Measurements from ENCODE around the gene PFDN1. TPM values are rescaled to one million over a fixed set of nuclear protein-coding genes. Genes with fewer than 3 reads are reported as not detected.

The PFDN1 gene
- total RNA-seq, 1 donor from 2014 or later: 72.7 TPM

DNA sequence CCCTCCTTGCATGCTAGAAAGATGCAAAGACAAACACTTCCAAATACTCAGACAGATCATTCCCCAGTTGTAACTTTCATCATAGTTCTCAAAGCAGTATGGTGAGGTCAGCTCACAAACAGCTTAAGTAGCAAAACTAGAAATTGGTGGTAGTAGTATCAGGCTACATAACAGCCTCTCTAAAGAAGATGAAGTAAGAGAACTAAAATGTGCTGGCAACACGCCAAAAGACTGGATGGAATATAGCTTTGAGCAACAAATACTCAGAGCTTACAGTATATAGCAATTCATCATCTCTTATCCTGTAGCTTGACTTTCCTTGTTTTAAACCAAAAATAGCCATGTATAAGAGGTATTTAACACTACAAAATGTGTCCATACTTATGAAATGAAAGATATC, 7.5 kb downstream of the PFDN1 start:
- DNase-seq: peak; percentile 94

- no peak for DNase-seq
Observed at GRCh38 chr5:140294753-140295152, 8.1 kb downstream of the PFDN1 start.

DNA sequence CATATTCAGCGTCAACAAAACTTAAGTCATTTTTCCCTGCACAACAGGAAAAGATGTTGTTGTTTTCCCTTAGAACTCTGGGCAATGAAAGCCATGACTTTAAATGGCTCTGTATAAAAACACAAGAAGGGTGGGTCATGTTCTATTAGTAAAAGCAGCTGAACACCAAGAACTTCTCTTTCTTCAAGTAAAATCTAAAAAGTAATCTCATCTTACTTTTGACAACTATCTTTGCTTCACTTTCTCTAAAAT, 9.1 kb downstream of the PFDN1 start:
- no peak for DNase-seq

DNA sequence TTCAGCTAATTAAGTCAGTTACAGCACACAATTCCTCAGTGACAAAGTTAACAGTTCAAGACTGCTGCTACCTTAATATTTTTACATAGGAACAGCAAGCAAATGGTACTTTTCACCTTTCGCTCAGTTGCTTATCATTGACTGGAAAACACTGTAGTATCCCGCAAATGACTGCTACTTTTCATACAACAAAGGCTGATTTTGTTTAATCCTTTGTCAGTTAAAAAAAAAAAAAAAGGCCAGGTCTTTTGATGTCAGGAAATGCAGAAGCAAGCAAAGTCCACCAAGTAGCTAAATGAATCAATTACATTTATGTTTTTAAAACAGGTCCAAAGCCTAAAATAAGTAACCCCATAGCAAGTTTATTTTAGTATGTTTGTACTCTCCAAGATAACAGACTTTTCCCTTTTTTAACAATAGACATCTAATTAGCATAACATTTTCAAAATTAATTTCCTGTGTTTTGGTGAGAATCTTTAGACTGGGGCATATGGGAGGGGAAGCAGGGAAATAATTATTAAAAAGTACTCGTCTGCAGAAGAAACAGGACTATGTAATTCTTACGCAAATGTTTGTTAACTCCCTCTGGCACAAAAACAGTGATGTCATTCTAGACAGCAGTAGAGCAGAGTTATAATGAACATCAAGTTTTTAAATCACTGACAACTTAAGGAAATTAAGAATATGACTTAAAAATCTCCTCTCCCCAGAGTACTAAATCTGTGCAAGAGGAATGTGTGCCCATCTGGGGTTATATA, 9.6 kb downstream of the PFDN1 start:
- peak; percentile 68 for DNase-seq

DNA sequence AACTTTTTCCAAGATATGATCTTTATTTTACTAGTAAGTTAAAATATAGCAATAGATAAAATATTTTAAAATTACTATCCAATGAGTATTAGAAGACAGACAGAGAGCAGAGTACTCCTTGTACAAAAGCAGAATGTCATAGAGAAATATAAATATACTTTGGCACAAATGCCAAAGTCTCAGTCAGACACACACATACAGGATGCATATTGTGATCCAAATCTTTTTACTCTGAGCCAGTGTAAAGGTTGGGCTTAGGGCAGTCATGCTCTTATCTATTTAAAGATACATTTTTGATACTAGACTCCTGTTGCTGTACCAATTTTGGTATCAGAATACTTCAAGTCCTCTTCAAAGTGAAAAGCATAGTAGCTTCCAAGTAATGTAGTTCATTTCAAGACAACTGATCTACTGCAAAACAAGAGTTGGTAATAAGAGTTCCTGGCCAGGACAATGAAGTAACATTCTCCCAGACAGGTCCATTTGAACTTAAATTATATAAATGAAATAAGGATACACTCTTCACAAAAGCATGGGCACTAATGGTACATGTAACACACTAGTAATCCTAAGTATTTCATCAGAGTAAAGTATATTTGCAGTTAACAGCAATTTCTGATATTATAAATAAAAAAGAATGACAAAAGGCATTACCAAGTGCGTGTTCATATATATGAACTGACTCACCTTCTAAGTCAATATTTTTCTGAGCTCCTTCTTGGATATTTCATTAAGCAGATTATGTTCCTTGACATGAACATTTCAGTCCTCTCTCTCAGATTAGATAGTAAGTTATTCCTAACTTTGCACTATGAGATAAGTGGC, 10.5 kb downstream of the PFDN1 start:
- DNase-seq: peak; percentile 66

- DNase-seq: no peak
Observed at GRCh38 chr5:140287801-140288521, 14.9 kb downstream of the PFDN1 start.

DNA sequence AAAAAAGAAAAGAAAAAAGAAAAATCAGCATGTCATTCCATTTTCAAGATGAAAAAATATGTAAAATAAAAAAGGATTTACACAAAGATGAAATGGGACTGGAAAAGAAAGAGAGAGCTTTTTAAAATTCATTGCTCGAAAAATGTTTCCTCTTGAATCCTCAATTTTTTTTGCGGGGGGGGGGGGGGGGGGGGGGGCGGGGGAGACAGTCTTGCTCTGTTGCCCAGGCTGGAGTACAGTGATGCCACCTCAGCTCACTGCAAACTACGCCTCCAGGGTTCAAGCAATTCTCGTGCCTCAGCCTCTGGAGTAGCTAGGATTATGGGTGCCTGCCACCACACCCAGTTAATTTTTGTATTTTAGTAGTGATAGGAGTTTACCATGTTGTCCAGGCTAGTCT, 16.5 kb downstream of the PFDN1 start:
- no peak for DNase-seq

GRCh38 chr5:140284013-140284412, 18.9 kb downstream of the PFDN1 start:
- DNase-seq: no peak

GRCh38 chr5:140282266-140282665, 20.6 kb downstream of the PFDN1 start:
- DNase-seq: no peak

GRCh38 chr5:140275837-140276236, 27.1 kb downstream of the PFDN1 start:
- no peak for DNase-seq

GRCh38 chr5:140273401-140273877, 29.5 kb downstream of the PFDN1 start:
- DNase-seq: no peak

GRCh38 chr5:140270008-140270407, 32.9 kb downstream of the PFDN1 start:
- no peak for DNase-seq

GRCh38 chr5:140267559-140268018, 35.3 kb downstream of the PFDN1 start:
- peak; percentile 87 for DNase-seq

DNA sequence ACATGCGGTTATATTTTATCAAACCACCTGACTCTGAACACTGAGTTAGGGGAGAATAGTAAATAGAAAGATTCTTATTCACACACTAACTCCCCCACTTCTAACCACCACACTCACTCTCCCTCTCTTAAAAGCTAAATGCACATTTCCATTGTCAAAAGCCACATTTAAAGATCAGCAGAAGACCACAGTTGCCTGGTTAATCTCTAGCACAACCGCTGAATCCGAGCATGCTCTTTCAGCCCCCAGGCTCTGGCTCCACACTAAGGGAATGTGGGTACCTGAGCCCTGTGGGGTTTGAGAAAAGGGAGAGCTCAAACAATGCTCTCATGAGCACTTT, 35.7 kb downstream of the PFDN1 start:
- DNase-seq: no peak

DNA sequence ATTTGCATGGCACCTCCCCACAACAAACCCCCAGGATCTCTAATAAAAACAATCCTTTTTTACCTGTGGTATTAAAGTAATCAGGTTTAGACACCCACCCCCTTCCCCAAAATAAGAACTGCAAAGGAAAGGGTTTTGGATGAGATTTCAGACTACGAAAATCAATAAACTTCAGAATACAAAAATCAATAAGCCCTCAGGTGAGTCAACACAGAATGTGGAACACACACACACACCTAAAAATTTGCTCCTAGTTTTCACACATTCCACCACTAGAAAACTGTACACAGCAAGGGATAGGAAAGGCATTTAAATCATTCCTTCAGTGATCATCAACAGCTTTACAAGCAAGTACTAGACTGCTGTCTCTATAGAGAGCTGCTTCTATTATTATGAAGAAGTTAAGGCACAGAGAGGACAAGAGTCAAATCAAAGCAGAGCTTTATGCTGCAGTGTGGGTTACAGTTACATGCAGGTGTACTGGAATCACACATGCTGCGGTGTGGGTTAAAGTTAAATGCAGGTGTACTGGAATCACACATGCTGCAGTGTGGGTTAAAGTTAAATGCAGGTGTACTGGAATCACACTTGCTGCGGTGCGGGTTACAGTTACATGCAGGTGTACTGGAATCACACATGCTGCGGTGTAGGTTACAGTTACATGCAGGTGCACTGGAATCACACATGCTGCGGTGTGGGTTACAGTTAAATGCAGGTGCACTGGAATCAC, 36.3 kb downstream of the PFDN1 start:
- no peak for DNase-seq

DNA sequence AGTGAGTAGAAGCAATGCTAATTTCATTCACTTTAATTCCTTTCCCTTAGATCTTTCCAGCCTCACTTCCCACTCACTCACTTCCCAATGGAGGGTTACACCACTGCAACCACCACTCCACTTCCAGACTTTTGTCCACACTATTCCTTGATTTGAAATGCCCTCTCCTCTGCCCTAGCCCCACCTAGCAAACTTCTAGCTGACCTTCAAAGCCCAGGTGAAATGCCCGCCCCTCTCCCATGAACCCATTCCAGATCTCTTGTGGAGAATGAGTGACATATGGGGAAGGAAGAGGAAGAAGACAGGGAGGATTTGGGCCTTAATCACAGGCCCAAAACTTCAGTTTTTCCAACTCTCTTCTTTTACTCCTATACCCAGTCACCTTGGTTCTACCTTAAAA, 37.1 kb downstream of the PFDN1 start:
- no peak for DNase-seq

GRCh38 chr5:140262839-140263238, 40.1 kb downstream of the PFDN1 start:
- no peak for DNase-seq

- DNase-seq: no peak
Observed at GRCh38 chr5:140262221-140262620, 40.7 kb downstream of the PFDN1 start.

GRCh38 chr5:140261403-140262171, 41.3 kb downstream of the PFDN1 start:
- peak; percentile 95 for DNase-seq

DNA sequence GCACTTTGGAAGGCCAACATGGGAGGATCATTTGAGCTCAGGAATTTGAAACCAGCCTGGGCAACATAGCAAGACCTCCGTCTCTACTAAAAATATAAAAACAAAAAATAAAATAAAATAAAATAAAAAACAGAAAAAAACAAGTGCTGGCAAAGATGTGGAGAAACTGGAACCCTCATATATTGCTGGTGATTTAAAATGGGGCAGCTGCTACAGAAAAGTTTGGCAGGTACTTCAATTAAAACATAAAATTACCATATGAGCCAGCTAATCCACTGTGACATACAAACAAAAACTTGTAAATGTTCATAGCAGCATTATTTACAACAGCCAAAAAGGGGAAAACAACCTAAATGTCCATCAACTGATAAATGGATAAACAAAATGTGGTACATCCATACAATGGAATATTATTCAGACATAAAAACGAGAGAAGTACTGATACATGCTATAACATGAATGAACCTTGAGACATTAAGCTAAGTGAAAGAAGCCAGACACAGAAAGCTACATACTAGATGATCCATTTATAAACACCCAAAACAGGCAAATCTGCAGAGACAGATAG, 42.7 kb downstream of the PFDN1 start:
- DNase-seq: no peak

DNA sequence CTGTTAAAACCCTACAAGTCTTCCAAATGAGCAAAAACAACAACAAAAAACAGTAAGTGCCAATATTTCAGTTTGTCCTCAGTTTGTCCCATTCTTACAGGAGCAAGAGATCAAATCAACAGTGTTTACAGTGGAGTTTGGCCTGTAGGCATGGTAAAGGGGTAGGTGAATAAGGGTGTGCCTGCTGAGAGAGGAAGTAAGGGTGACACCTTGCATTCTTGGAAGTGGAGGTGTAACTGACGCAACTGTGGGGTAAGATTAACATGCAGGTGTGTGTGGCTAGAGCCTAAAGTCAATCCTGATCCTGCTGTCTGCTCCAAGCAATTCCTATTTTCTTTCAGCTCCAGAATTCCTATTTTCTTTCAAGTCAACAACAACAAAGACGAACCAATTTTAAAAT, 43.4 kb downstream of the PFDN1 start:
- DNase-seq: no peak

GRCh38 chr5:140258873-140259272, 44.0 kb downstream of the PFDN1 start:
- no peak for DNase-seq

Data from dermis blood vessel endothelial cell (primary cell).